WTC11 (cell line): ENCODE data around the gene SLC28A1. TPM values are rescaled to one million over a fixed set of nuclear protein-coding genes. Genes with fewer than 3 reads are reported as not detected.

Experiments
- ATAC-seq: fragments of 200-7000 bp; cut with Tn5 transposase; 2 replicates; pipeline ENCODE4 v1.10.0; 2021; ENCODE audit warnings: mild to moderate bottlenecking, moderate library complexity
- CTCF ChIA-PET: fragments of 300-600 bp; sonication (Branson Sonifier 250); formaldehyde crosslinking; loops from one replicate; lab custom pipeline; 2021; ENCODE audit warnings: antibody characterized with exemption; lab: Charles Lee
- POLR2A ChIA-PET: fragments of 350-600 bp; sonication (Branson Sonifier 250); formaldehyde crosslinking; loops from one replicate; lab custom pipeline; 2021; ENCODE audit warnings: antibody characterized with exemption; lab: Charles Lee
- DNase-seq: peaks from one replicate; pipeline ENCODE4 v3.0.0; 2021; ENCODE audit warnings: low spot score
- H3K27ac Mint-ChIP-seq: 2 replicates; pipeline ENCODE4 v1.8.0; 2021; ENCODE audit warnings: mixed read lengths
- H3K27me3 Mint-ChIP-seq: 2 replicates; pipeline ENCODE4 v1.8.0; 2021; ENCODE audit warnings: low read depth, mild to moderate bottlenecking, moderate library complexity, mixed read lengths
- H3K36me3 Mint-ChIP-seq: 2 replicates; pipeline ENCODE4 v1.8.0; 2021; ENCODE audit warnings: mixed read lengths
- H3K4me1 Mint-ChIP-seq: 2 replicates; pipeline ENCODE4 v1.8.0; 2022; ENCODE audit warnings: mixed read lengths
- H3K4me3 Mint-ChIP-seq: 2 replicates; pipeline ENCODE4 v1.8.0; 2021; ENCODE audit warnings: mild to moderate bottlenecking, moderate library complexity, mixed read lengths
- H3K9me3 Mint-ChIP-seq: 2 replicates; pipeline ENCODE4 v1.8.0; 2021; ENCODE audit warnings: mixed read lengths
- ATF2 ChIP-seq: sonication (generic); formaldehyde crosslinking; IDR thresholded peaks from 2 replicates; pipeline ENCODE4 v1.8.1; 2022; ENCODE audit warnings: low read depth, missing genetic modification reagents, borderline replicate concordance
- EMX1 ChIP-seq: fragments of 250-450 bp; sonication (Bioruptor Pico); IDR thresholded peaks from 2 replicates; pipeline ENCODE4 v1.8.0; 2021; ENCODE audit warnings: mild to moderate bottlenecking
- ESRRA ChIP-seq: sonication (generic); formaldehyde crosslinking; IDR thresholded peaks from 2 replicates; pipeline ENCODE4 v1.8.1; 2022; ENCODE audit warnings: mild to moderate bottlenecking, missing genetic modification reagents, borderline replicate concordance
- ETV6 ChIP-seq: sonication (generic); formaldehyde crosslinking; IDR thresholded peaks from 2 replicates; pipeline ENCODE4 v1.8.1; 2022; ENCODE audit warnings: mild to moderate bottlenecking, missing genetic modification reagents
- FOXP1 ChIP-seq: sonication (generic); formaldehyde crosslinking; IDR thresholded peaks from 2 replicates; pipeline ENCODE4 v1.8.0; 2022; ENCODE audit warnings: missing genetic modification reagents, mild to moderate bottlenecking, moderate library complexity, borderline replicate concordance
- MAX ChIP-seq: sonication (generic); formaldehyde crosslinking; IDR thresholded peaks from 2 replicates; pipeline ENCODE4 v1.8.0; 2022; ENCODE audit warnings: mild to moderate bottlenecking, missing genetic modification reagents
- NR1H2 ChIP-seq: sonication (generic); formaldehyde crosslinking; IDR thresholded peaks from 2 replicates; pipeline ENCODE4 v1.9.0; 2021; ENCODE audit warnings: mild to moderate bottlenecking, moderate library complexity, missing genetic modification reagents
- PRRX2 ChIP-seq: fragments of 250-450 bp; sonication (Bioruptor Pico); IDR thresholded peaks from 2 replicates; pipeline ENCODE4 v1.8.0; 2021; ENCODE audit warnings: mild to moderate bottlenecking
- RORB ChIP-seq: fragments of 250-450 bp; sonication (Bioruptor Pico); IDR thresholded peaks from 2 replicates; pipeline ENCODE4 v1.9.0; 2021; ENCODE audit warnings: mild to moderate bottlenecking
- SMAD3 ChIP-seq: sonication (generic); formaldehyde crosslinking; IDR thresholded peaks from 2 replicates; pipeline ENCODE4 v1.8.0; 2022; ENCODE audit warnings: missing genetic modification reagents, mild to moderate bottlenecking, borderline replicate concordance
- TCF7 ChIP-seq: sonication (generic); formaldehyde crosslinking; IDR thresholded peaks from 2 replicates; pipeline ENCODE4 v1.8.0; 2022; ENCODE audit warnings: mild to moderate bottlenecking, low read depth, missing genetic modification reagents, moderate library complexity
- TEAD1 ChIP-seq: sonication (generic); formaldehyde crosslinking; IDR thresholded peaks from 2 replicates; pipeline ENCODE4 v1.8.0; 2022; ENCODE audit warnings: mild to moderate bottlenecking, missing genetic modification reagents
- TP53 ChIP-seq: sonication (generic); formaldehyde crosslinking; IDR thresholded peaks from 2 replicates; pipeline ENCODE4 v1.8.1; 2023; ENCODE audit warnings: mild to moderate bottlenecking, missing genetic modification reagents
- USF1 ChIP-seq: sonication (generic); formaldehyde crosslinking; IDR thresholded peaks from 2 replicates; pipeline ENCODE4 v1.8.0; 2022; ENCODE audit warnings: mild to moderate bottlenecking, missing genetic modification reagents
- ZNF281 ChIP-seq: sonication (generic); formaldehyde crosslinking; IDR thresholded peaks from 2 replicates; pipeline ENCODE4 v1.8.0; 2023; ENCODE audit warnings: mild to moderate bottlenecking, missing genetic modification reagents
- ZNF416 ChIP-seq: fragments of 250-450 bp; sonication (Bioruptor Pico); IDR thresholded peaks from 2 replicates; pipeline ENCODE4 v1.9.0; 2021; ENCODE audit warnings: mild to moderate bottlenecking, inconsistent platforms
- ZNF671 ChIP-seq: fragments of 250-450 bp; sonication (Bioruptor Pico); IDR thresholded peaks from 2 replicates; pipeline ENCODE4 v1.8.0; 2021; ENCODE audit warnings: mild to moderate bottlenecking
- total RNA-seq: library from RNA; stranded (reverse); gene quantifications from 3 replicates; pipeline ENCODE4 v1.2.3, GENCODE V29; 2021
- TF ChIP-seq, protein P1 (sequence below): sonication (generic); formaldehyde crosslinking; IDR thresholded peaks from 2 replicates; pipeline ENCODE4 v1.8.0; 2023; ENCODE audit warnings: missing genetic modification reagents
- TF ChIP-seq, protein P2 (sequence below): fragments of 250-450 bp; sonication (Bioruptor Pico); IDR thresholded peaks from 2 replicates; pipeline ENCODE4 v1.9.0; 2021; ENCODE audit warnings: mild to moderate bottlenecking

SLC28A1 gene
- total RNA-seq, 1 experiment from 2014 or later, result not detected

GRCh38 chr15:84944311-84944710, 59.8 kb downstream of the SLC28A1 start (continued):
- TF ChIP-seq FOXP1 (CRISPR knock-in tag) (no peak), RORB (CRISPR knock-in tag) (no peak), TCF7 (no peak), NR1H2 (CRISPR knock-in tag) (no peak), EMX1 (CRISPR knock-in tag) (no peak), TEAD1 (CRISPR knock-in tag) (no peak)

- Mint-ChIP-seq H3K27ac (no peak overlapping the region), H3K4me3 (no peak overlapping the region), H3K36me3 (no peaks in the 10 kb centered on the region), H3K27me3 (no peaks in the 10 kb centered on the region; the same call in 1 of the 2 replicates), H3K4me1 (no peaks in the 10 kb centered on the region), H3K9me3 (no peaks in the 10 kb centered on the region)
- ChIA-PET CTCF (interaction anchor here (0.7 to 1.4 kb wide), 3 partner anchors 10 to 357 kb away, joined by 3 to 4 read pairs (median 3); no protein-coding TSS in a partner anchor), POLR2A (no interaction called here)
- TF ChIP-seq, protein P1, sequence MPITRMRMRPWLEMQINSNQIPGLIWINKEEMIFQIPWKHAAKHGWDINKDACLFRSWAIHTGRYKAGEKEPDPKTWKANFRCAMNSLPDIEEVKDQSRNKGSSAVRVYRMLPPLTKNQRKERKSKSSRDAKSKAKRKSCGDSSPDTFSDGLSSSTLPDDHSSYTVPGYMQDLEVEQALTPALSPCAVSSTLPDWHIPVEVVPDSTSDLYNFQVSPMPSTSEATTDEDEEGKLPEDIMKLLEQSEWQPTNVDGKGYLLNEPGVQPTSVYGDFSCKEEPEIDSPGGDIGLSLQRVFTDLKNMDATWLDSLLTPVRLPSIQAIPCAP (CRISPR knock-in tag), result no peak
- no peak for TF ChIP-seq USF1 (CRISPR knock-in tag)
- no peak for TF ChIP-seq PRRX2 (CRISPR knock-in tag)
- TF ChIP-seq ZNF416, result no peak
- no peak for TF ChIP-seq ATF2 (CRISPR knock-in tag)
- TF ChIP-seq ESRRA, result no peak
- TF ChIP-seq, protein P2, sequence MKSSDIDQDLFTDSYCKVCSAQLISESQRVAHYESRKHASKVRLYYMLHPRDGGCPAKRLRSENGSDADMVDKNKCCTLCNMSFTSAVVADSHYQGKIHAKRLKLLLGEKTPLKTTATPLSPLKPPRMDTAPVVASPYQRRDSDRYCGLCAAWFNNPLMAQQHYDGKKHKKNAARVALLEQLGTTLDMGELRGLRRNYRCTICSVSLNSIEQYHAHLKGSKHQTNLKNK (CRISPR knock-in tag), result no peak
- TF ChIP-seq RORB (CRISPR knock-in tag), result no peak
- TF ChIP-seq TCF7, result no peak
- TF ChIP-seq TEAD1 (CRISPR knock-in tag), result no peak
- no peak for TF ChIP-seq SMAD3 (CRISPR knock-in tag)
- TF ChIP-seq TP53 (CRISPR knock-in tag), result no peak
- no peak for TF ChIP-seq ZNF281 (CRISPR knock-in tag)
- no peak for TF ChIP-seq ZNF671 (CRISPR knock-in tag)
- no peak for DNase-seq
- no peak for ATAC-seq
Measured at GRCh38 chr15:84944861-84945260, 60.4 kb downstream of the SLC28A1 start.

DNA sequence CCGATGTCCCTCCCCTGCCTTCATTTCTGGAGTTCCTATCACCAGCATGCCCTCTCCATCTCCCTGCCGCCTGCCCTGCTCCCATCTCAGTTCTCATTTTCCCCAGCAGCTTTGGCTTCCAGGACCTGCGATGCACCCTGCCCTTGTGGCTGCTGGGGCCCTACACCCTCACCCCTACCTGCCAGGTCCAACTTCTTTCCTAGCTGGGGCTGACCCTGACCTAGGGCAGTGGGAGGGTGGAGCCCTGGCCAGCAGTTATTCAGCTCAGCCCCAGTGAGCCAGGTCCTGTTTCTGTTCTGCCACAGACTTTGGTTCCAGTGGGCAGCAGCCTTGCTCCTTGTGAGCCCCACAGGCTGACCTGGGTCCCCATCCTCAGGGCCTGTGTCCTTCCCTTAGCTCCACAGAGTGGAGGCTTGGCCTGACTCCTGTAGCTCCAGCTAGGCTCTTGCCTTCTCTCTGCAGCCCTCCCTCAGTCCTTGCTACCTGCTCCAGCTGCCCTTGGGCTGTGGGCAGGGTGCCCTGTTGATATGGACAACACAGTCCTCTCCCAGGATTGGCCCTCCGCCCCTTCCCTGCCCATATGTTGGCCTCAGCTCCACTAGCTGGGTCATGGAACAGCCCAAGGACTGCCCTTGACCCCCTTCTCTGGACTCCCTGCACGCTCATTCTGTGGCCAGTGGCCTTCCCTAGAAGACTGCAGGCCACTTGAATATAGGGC, 62.5 kb downstream of the SLC28A1 start:
- ChIA-PET CTCF (no interaction called here), POLR2A (no interaction called here)
- ATAC-seq (no peak), DNase-seq (no peak)
- no peak overlapping the region for H3K27ac Mint-ChIP-seq
- H3K9me3 Mint-ChIP-seq, result no peaks in the 10 kb centered on the region
- no peaks in the 10 kb centered on the region for H3K4me1 Mint-ChIP-seq
- no peaks in the 10 kb centered on the region; the same call in 1 of the 2 replicates for H3K27me3 Mint-ChIP-seq
- no peak for TF ChIP-seq ZNF281 (CRISPR knock-in tag)
- no peak for TF ChIP-seq MAX (CRISPR knock-in tag)
- TF ChIP-seq ETV6 (CRISPR knock-in tag), result no peak
- no peaks in the 10 kb centered on the region for H3K36me3 Mint-ChIP-seq
- no peak overlapping the region for H3K4me3 Mint-ChIP-seq
